Lung microvascular endothelial cell (primary cell): ENCODE measurements around the gene ITGA7. TPM values are rescaled to one million over a fixed set of nuclear protein-coding genes. Genes with fewer than 3 reads are reported as not detected.

Source experiments
- DNase-seq, 2 donors: peaks; one replicate each; pipeline versions ENCODE4 v3.0.0 to v3.0.0-alpha.2; 2010; ENCODE audit warnings: low read depth in 2 of 2
- total RNA-seq: library from RNA; depleted of rRNA; stranded (reverse); fragments of >200 nt; gene quantifications from 2 replicates; pipeline ENCODE4 v1.2.1, GENCODE V29; 2014

Gene ITGA7
- total RNA-seq, 1 donor from 2014 or later = 0.20 TPM

DNA sequence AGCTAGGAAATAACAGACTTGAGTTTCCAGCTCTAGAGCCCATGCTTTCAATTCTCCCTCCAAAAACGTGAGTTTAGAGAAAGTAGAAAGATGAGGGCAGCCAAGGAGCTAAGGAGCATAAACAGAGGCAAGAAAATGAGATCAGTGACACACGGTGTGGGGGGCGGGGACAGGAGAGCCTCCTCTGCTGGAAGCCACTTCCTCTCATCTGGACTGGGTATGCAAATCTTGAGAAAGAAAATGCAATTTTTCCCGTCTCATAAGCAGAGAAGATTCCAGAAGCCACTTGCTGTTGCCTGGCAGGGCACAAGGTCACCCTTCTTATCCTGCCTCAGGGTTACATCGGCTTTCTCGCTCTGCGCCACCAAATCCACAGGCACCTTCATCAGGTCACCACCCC, 65.0 kb downstream of the ITGA7 start:
- no peak for DNase-seq

DNA sequence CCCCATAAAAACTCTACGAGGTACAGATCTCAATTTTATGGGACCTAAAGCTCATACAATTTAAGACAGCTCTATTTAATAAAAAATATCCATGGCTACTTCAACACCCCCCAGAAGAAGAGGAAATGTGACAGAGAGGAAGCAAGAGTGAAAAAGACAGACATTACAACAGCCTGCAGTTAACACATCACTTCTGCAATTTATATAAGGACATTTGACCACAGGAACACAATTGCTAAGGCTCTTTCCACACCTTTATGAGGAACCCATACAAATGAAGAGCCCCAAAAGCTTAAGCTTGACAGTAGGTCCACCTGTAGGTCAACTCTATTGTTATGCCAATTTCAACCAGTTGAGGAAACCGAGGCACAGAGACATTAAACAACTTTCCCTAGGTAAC, 65.4 kb downstream of the ITGA7 start:
- DNase-seq = no peak

DNA sequence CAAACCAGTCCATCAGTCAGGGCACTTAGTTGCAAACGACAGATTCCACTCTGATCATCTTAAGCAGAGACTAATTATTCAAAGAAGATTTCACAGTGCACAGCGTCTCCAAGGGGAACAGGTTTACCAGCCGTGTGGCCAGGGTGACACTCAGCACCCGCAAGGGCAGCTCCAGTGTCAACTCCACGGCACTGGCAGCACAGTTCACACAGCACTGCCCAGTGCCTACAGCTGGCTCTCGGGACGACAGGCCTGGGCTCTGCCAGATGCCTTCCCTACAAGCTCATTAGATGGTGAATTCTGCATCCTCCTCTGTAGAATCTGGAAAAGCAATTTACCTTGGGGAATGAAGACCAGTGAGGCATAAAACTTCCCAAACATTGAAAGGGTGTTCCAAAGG, 66.1 kb downstream of the ITGA7 start:
- DNase-seq = no peak

DNA sequence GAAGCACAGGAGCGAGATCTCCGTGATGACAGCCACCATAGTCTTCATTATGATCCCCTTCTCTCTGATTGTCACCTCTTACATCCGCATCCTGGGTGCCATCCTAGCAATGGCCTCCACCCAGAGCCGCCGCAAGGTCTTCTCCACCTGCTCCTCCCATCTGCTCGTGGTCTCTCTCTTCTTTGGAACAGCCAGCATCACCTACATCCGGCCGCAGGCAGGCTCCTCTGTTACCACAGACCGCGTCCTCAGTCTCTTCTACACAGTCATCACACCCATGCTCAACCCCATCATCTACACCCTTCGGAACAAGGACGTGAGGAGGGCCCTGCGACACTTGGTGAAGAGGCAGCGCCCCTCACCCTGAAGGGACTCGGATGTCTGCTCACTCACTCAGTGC, 70.2 kb downstream of the ITGA7 start:
- DNase-seq = no peak

DNA sequence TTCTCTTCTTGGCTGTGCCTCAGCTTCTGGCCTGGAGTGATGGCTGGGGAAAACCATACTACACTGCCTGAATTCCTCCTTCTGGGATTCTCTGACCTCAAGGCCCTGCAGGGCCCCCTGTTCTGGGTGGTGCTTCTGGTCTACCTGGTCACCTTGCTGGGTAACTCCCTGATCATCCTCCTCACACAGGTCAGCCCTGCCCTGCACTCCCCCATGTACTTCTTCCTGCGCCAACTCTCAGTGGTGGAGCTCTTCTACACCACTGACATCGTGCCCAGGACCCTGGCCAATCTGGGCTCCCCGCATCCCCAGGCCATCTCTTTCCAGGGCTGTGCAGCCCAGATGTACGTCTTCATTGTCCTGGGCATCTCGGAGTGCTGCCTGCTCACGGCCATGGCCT, 70.9 kb downstream of the ITGA7 start, which contains the start of gene OR10P1:
Gene OR10P1, plus strand, starts transcription at position 40 of the 400 bp plus-strand sequence. Its CDS starts 0 bp downstream, at position 40.
- DNase-seq = no peak

DNA sequence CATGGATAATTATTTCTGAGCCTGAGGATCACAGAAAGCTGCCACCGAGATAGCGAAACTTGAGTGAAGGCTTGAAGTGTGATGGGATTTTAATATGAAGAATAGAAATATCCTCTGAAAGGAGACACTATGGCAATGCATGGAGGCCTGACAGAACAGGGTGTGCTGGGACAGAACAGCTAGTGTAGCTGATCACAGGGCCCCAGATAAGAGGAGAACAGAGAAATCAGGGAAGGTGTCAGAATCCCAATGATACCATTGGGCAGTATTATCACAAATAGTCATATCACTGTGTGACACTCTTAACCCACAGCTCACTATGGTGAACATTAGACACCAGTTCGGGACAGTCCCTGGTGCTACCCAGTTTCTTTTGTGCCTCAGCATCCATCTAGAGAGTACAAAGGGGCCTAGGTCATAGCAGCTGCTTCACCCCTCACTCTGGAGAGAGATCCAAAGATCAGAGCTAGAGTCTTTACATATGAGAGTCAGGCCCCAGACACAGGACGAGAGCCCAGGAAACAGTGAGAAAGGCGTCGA, 71.5 kb downstream of the ITGA7 start:
- DNase-seq = no peak

Other genes starting within 250 kb of the ITGA7 start
- gene OR6C70, start 237.8 kb downstream of the ITGA7 start, total RNA-seq = not detected in 2 replicates
- gene OR6C68, start 215.5 kb downstream of the ITGA7 start, total RNA-seq = not detected in 2 replicates
- not detected in 2 replicates for gene OR6C4, start 158.3 kb downstream of the ITGA7 start, total RNA-seq
- not detected in 2 replicates for gene OR2AP1, start 135.4 kb downstream of the ITGA7 start, total RNA-seq
- gene OR10P1, start 71.0 kb downstream of the ITGA7 start, total RNA-seq = not detected in 2 replicates
- 57.1 and 65.3 TPM in 2 replicates for gene BLOC1S1, start 8.1 kb upstream of the ITGA7 start, total RNA-seq
- gene RDH5, start 12.5 kb upstream of the ITGA7 start, total RNA-seq = 0.40 and 0.65 TPM in 2 replicates
- 1,160 and 1,633 TPM in 2 replicates for gene CD63, start 21.1 kb upstream of the ITGA7 start, total RNA-seq
- gene GDF11, start 35.2 kb upstream of the ITGA7 start, total RNA-seq = 1.4 and 1.5 TPM in 2 replicates
- gene SARNP, start 109.8 kb upstream of the ITGA7 start, total RNA-seq = 74.0 and 95.0 TPM in 2 replicates
- 22.7 and 30.6 TPM in 2 replicates for gene ORMDL2, start 110.1 kb upstream of the ITGA7 start, total RNA-seq
- gene DNAJC14, start 121.7 kb upstream of the ITGA7 start, total RNA-seq = 33.6 and 53.8 TPM in 2 replicates
- gene MMP19, start 135.0 kb upstream of the ITGA7 start, total RNA-seq = 0.22 and 0.40 TPM in 2 replicates
- gene PYM1, start 220.0 kb upstream of the ITGA7 start, total RNA-seq = 25.1 and 26.8 TPM in 2 replicates
- gene DGKA, start 223.3 kb upstream of the ITGA7 start, total RNA-seq = 9.5 and 12.9 TPM in 2 replicates